A549 treated with CORT108297 at 1 μM for 4 hours (cell line): ENCODE measurements around the gene DOCK3. TPM values are rescaled to one million over a fixed set of nuclear protein-coding genes. Genes with fewer than 3 reads are reported as not detected.

Experiments
- total RNA-seq: library from RNA; stranded (reverse); fragments of 200-300 nt; extraction: Qiagen RNA extraction; gene quantifications from 5 replicates; pipeline ENCODE4 v1.2.3, GENCODE V29; 2022

The DOCK3 gene
- total RNA-seq: 0.27 to 0.40 TPM (median 0.39 TPM) in 5 replicates

GRCh38 chr3:50674349-50675178 lies at the start of gene DOCK3:
TSS of gene DOCK3 (plus strand) at chr3:50674927. CDS start at chr3:50675264, 337 bp downstream.

GRCh38 chr3:51384726-51385473 lies 710.2 kb downstream of the DOCK3 start, which contains the start of gene MANF:
TSS of gene MANF (plus strand) at chr3:51385291. CDS start at chr3:51385343, 52 bp downstream.

GRCh38 chr3:51391075-51391565 lies 716.4 kb downstream of the DOCK3 start, which contains the start of gene RBM15B:
TSS of gene RBM15B (plus strand) at chr3:51391285. CDS start at chr3:51391400, 115 bp downstream.

Other genes with a start within 250 kb of the DOCK3 start
- 0.46 to 0.54 TPM (median 0.51 TPM) in 5 replicates for gene CACNA2D2, start 171.3 kb upstream of the DOCK3 start, total RNA-seq
- 2.4 to 2.7 TPM (median 2.6 TPM) in 5 replicates for gene C3orf18, start 107.2 kb upstream of the DOCK3 start, total RNA-seq
- 4.9 to 7.3 TPM (median 7.0 TPM) in 5 replicates for gene HEMK1, start 105.4 kb upstream of the DOCK3 start, total RNA-seq
- 0.51 to 0.66 TPM (median 0.58 TPM) in 5 replicates for gene CISH, start 63.2 kb upstream of the DOCK3 start, total RNA-seq
- gene MAPKAPK3, start 57.8 kb upstream of the DOCK3 start, total RNA-seq: 20.8 to 27.3 TPM (median 25.6 TPM) in 5 replicates